DOHH2 (cell line): Measurements from ENCODE around the gene EXTL1.
A peak's percentile ranks its signal among the peaks of the same experiment; 100 is the strongest.

Experiments used
- H3F3A ChIP-seq: fragments of 200-600 bp; sonication (generic), shearing (Covaris generic); 2 replicates; pipeline ENCODE4 v1.6.0; 2016; ENCODE audit warnings: antibody characterized with exemption, mild to moderate bottlenecking; ENCODE audit not compliant: control insufficient read depth, insufficient read depth
- H3K27ac ChIP-seq: fragments of 200-600 bp; sonication (generic); 2 replicates; pipeline ENCODE4 v1.5.1; 2014; ENCODE audit warnings: low read depth, mild to moderate bottlenecking, low read length, moderate library complexity
- H3K27me3 ChIP-seq: fragments of 200-600 bp; sonication (generic); 2 replicates; pipeline ENCODE4 v1.6.1; 2014; ENCODE audit warnings: mild to moderate bottlenecking, low read length, mixed read lengths; ENCODE audit not compliant: control insufficient read depth
- H3K36me3 ChIP-seq: fragments of 200-600 bp; sonication (generic); 2 replicates; pipeline ENCODE4 v1.6.1; 2014; ENCODE audit warnings: mild to moderate bottlenecking, low read length, moderate library complexity, mixed read lengths; ENCODE audit not compliant: control insufficient read depth
- H3K4me1 ChIP-seq: fragments of 200-600 bp; sonication (generic); 2 replicates; pipeline ENCODE4 v1.6.1; 2014; ENCODE audit warnings: mild to moderate bottlenecking, low read length, mixed read lengths; ENCODE audit not compliant: control insufficient read depth
- H3K4me2 ChIP-seq: fragments of 200-600 bp; sonication (generic); 2 replicates; pipeline ENCODE4 v1.6.0; 2014; ENCODE audit warnings: mild to moderate bottlenecking, low read length, moderate library complexity
- H3K4me3 ChIP-seq: fragments of 200-600 bp; sonication (generic); 2 replicates; pipeline ENCODE4 v1.5.1; 2014; ENCODE audit warnings: mild to moderate bottlenecking, low read length, mixed read lengths
- H3K79me2 ChIP-seq: fragments of 200-600 bp; sonication (generic); 2 replicates; pipeline ENCODE4 v1.6.1; 2014; ENCODE audit warnings: mild to moderate bottlenecking, low read length, mixed read lengths; ENCODE audit not compliant: control insufficient read depth
- H3K9me2 ChIP-seq: fragments of 200-600 bp; sonication (generic); replicated peaks from 2 replicates; pipeline ENCODE4 v1.6.1; 2014; ENCODE audit warnings: mild to moderate bottlenecking, low read length, mixed read lengths; ENCODE audit not compliant: control insufficient read depth
- H3K9me3 ChIP-seq: fragments of 200-600 bp; sonication (generic); 2 replicates; pipeline ENCODE4 v1.6.1; 2014; ENCODE audit warnings: antibody characterized with exemption, low read length, mixed read lengths; ENCODE audit not compliant: control insufficient read depth, insufficient read depth
- H4K20me1 ChIP-seq: fragments of 200-600 bp; sonication (generic); 2 replicates; pipeline ENCODE4 v1.6.0; 2014; ENCODE audit warnings: low read depth, mild to moderate bottlenecking, antibody characterized with exemption, low read length, moderate library complexity; ENCODE audit not compliant: control insufficient read depth, insufficient read depth
- CTCF ChIP-seq: fragments of 200-600 bp; sonication (generic); IDR thresholded peaks from one replicate; pipeline ENCODE4 v1.5.1; 2014; ENCODE audit warnings: antibody characterized with exemption, mild to moderate bottlenecking, low read depth, low read length; ENCODE audit not compliant: poor library complexity, severe bottlenecking
- EZH2phosphoT487 ChIP-seq: fragments of 200-600 bp; sonication (generic); IDR thresholded peaks from 2 replicates; pipeline ENCODE4 v1.6.1; 2017; ENCODE audit warnings: borderline replicate concordance, mild to moderate bottlenecking, antibody characterized with exemption, low read length, moderate library complexity, mixed read lengths

The EXTL1 gene

DNA sequence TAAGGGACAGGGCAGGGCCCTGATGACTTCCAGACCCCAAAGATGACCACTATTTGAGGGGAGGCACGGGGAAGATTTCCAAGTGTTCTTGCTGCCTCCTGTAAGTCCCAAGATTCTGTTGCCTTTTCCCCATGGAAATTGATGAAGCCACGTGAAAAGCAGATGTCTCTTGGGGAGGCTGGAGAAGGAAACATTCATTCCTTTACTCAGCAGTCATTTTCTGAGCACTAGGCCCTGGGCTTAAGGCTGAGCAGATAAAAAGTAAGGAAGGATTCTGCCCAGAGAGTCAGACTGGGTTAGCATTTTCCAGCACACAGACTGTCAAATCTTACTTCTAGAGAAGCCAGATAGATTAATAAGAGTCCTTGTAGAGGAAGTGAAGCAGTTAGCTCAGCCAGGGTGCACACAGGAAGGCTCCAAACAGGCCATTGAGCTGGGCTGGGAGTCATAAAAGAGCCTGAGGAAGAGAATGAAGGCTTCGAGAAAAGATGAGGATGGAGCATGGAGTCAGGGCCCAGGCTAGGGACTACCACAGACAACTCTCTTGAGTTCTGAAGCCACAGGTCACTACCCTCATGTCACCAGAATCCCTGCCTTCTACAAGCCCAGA is 10.1 kb downstream of the EXTL1 start:
- H4K20me1 ChIP-seq = no peaks in the 10 kb centered on the region
- H3K79me2 ChIP-seq = no peaks in the 10 kb centered on the region
- peaks cover 11% of the 10 kb centered on the region for H3K27me3 ChIP-seq
- no peak overlapping the region for H3K4me2 ChIP-seq
- H3K9me3 ChIP-seq = no peaks in the 10 kb centered on the region
- H3K9me2 ChIP-seq = no peaks in the 10 kb centered on the region
- no peaks in the 10 kb centered on the region for H3K36me3 ChIP-seq
- H3K4me1 ChIP-seq = peaks cover 10% of the 10 kb centered on the region
- no peak for TF ChIP-seq EZH2phosphoT487
- no peak for TF ChIP-seq CTCF
- no peak overlapping the region for H3K4me3 ChIP-seq
- no peaks in the 10 kb centered on the region for H3F3A ChIP-seq
- H3K27ac ChIP-seq = no peak overlapping the region

GRCh38 chr1:26032656-26033357 is 11.2 kb downstream of the EXTL1 start:
- Histone ChIP-seq H3K9me3 (no peaks in the 10 kb centered on the region), H3K4me1 (peaks cover 10% of the 10 kb centered on the region), H3K36me3 (no peaks in the 10 kb centered on the region), H3K4me3 (no peak overlapping the region), H3K27me3 (peaks cover 8% of the 10 kb centered on the region), H3K4me2 (no peak overlapping the region), H3F3A (no peaks in the 10 kb centered on the region), H4K20me1 (no peaks in the 10 kb centered on the region), H3K27ac (no peak overlapping the region), H3K79me2 (no peaks in the 10 kb centered on the region), H3K9me2 (no peaks in the 10 kb centered on the region)
- no peak for TF ChIP-seq CTCF
- no peak for TF ChIP-seq EZH2phosphoT487

GRCh38 chr1:26034504-26035202 is 13.1 kb downstream of the EXTL1 start:
- TF ChIP-seq EZH2phosphoT487 = no peak
- no peak for TF ChIP-seq CTCF
- H3K27me3 ChIP-seq = peaks cover 10% of the 10 kb centered on the region

More at GRCh38 chr1:26034504-26035202, 13.1 kb downstream of the EXTL1 start:
- Histone ChIP-seq H3K9me3 (no peaks in the 10 kb centered on the region), H3K9me2 (no peaks in the 10 kb centered on the region), H3K27ac (no peak overlapping the region), H3K4me3 (peak overlapping the region; percentile 75), H3K4me2 (peak overlapping the region; percentile 77), H3K36me3 (no peaks in the 10 kb centered on the region), H3K79me2 (no peaks in the 10 kb centered on the region), H4K20me1 (no peaks in the 10 kb centered on the region), H3F3A (no peaks in the 10 kb centered on the region), H3K4me1 (peaks cover 10% of the 10 kb centered on the region)
